Mesothelial cell of epicardium (in vitro differentiated cells): ENCODE results near the gene UNK. TPM values are rescaled to one million over a fixed set of nuclear protein-coding genes. Genes with fewer than 3 reads are reported as not detected.

Experiments used
- DNase-seq, 2 experiments: peaks; one replicate each; pipeline ENCODE4 v3.0.0; 2021; ENCODE audit warnings: low spot score in 2 of 2; ENCODE audit not compliant: unreplicated experiment in 2 of 2
- H3K27ac Mint-ChIP-seq: 2 replicates; pipeline ENCODE4 v1.8.0; 2021; ENCODE audit warnings: mixed read lengths
- H3K27me3 Mint-ChIP-seq: 2 replicates; pipeline ENCODE4 v1.8.0; 2021; ENCODE audit warnings: low read depth, mixed read lengths
- H3K36me3 Mint-ChIP-seq: 2 replicates; pipeline ENCODE4 v1.8.0; 2021; ENCODE audit warnings: mixed read lengths
- H3K4me1 Mint-ChIP-seq: 2 replicates; pipeline ENCODE4 v1.8.0; 2021; ENCODE audit warnings: mixed read lengths
- H3K4me3 Mint-ChIP-seq: 2 replicates; pipeline ENCODE4 v1.8.0; 2021; ENCODE audit warnings: mild to moderate bottlenecking, moderate library complexity, mixed read lengths
- H3K9me3 Mint-ChIP-seq: 2 replicates; pipeline ENCODE4 v1.8.0; 2021; ENCODE audit warnings: mixed read lengths
- CTCF ChIP-seq: fragments of 200-600 bp; sonication (generic); IDR thresholded peaks from one replicate; pipeline ENCODE4 v1.5.0; 2021; ENCODE audit warnings: antibody characterized with exemption; ENCODE audit not compliant: unreplicated experiment
- total RNA-seq: library from RNA; stranded (reverse); gene quantifications from 3 replicates; pipeline ENCODE4 v1.2.1, GENCODE V29; 2021

Gene UNK
- total RNA-seq, 1 donor from 2014 or later, result 66.4 TPM

GRCh38 chr17:75824666-75825065, 40.1 kb downstream of the UNK start:
- peak overlapping the region; percentile 61 for H3K27ac Mint-ChIP-seq
- H3K4me1 Mint-ChIP-seq, result peaks cover 15% of the 10 kb centered on the region
- peaks cover 13% of the 10 kb centered on the region for H3K36me3 Mint-ChIP-seq
- no peak overlapping the region for H3K4me3 Mint-ChIP-seq
- no peak for DNase-seq
- no peaks in the 10 kb centered on the region for H3K9me3 Mint-ChIP-seq
- no peak for TF ChIP-seq CTCF
- no peaks in the 10 kb centered on the region for H3K27me3 Mint-ChIP-seq

GRCh38 chr17:75825149-75825552, 40.5 kb downstream of the UNK start:
- DNase-seq, result no peak
- TF ChIP-seq CTCF, result no peak
- Mint-ChIP-seq H3K27me3 (no peaks in the 10 kb centered on the region), H3K9me3 (no peaks in the 10 kb centered on the region), H3K4me1 (peaks cover 15% of the 10 kb centered on the region), H3K27ac (peak overlapping the region; percentile 68), H3K36me3 (peaks cover 12% of the 10 kb centered on the region), H3K4me3 (no peak overlapping the region)

- Mint-ChIP-seq H3K4me1 (peaks cover 15% of the 10 kb centered on the region), H3K4me3 (no peak overlapping the region), H3K9me3 (no peaks in the 10 kb centered on the region), H3K36me3 (peaks cover 9% of the 10 kb centered on the region), H3K27ac (no peak overlapping the region), H3K27me3 (no peaks in the 10 kb centered on the region)
- TF ChIP-seq CTCF, result no peak
- no peak for DNase-seq
These were observed 41.3 kb downstream of the UNK start for GRCh38 chr17:75825748-75826370.

- no peak for TF ChIP-seq CTCF
- no peaks in the 10 kb centered on the region for H3K27me3 Mint-ChIP-seq
- no peak for DNase-seq
- no peak overlapping the region for H3K4me3 Mint-ChIP-seq
- H3K4me1 Mint-ChIP-seq, result peaks cover 15% of the 10 kb centered on the region
- no peaks in the 10 kb centered on the region for H3K9me3 Mint-ChIP-seq
- H3K27ac Mint-ChIP-seq, result peak overlapping the region; percentile 87
- H3K36me3 Mint-ChIP-seq, result peaks cover 2% of the 10 kb centered on the region
These were observed 42.1 kb downstream of the UNK start for GRCh38 chr17:75826561-75827307.

GRCh38 chr17:75827308-75828075, 42.9 kb downstream of the UNK start:
- H3K27ac Mint-ChIP-seq, result peak overlapping the region; percentile 87

More at GRCh38 chr17:75827308-75828075, 42.9 kb downstream of the UNK start:
- Mint-ChIP-seq H3K36me3 (no peaks in the 10 kb centered on the region), H3K4me1 (peaks cover 20% of the 10 kb centered on the region), H3K9me3 (no peaks in the 10 kb centered on the region), H3K27me3 (no peaks in the 10 kb centered on the region), H3K4me3 (peak overlapping the region; percentile 52)
- DNase-seq, result peak in 1 of 2 experiments; percentile 83
- peak; percentile 79 for TF ChIP-seq CTCF
